Caco-2 (cell line): ENCODE results near the gene PRPF19. TPM values are rescaled to one million over a fixed set of nuclear protein-coding genes. Genes with fewer than 3 reads are reported as not detected.

ENCODE experiments used
- Bru-seq: library from RNA; stranded (reverse); fragments of 400-500 nt; gene quantifications from one replicate; lab custom pipeline; 2021; lab: Mats Ljungman, UMichigan
- BruChase-seq, 2 experiments: library from RNA; stranded (reverse); fragments of 400-500 nt; gene quantifications; one replicate each; lab custom pipeline; 2021; lab: Mats Ljungman, UMichigan
- BruUV-seq: library from RNA; stranded (reverse); fragments of 400-500 nt; replicated peaks from 2 replicates; lab custom pipeline; 2021; lab: Mats Ljungman, UMichigan
- CTCF ChIA-PET: fragments of 300-600 bp; sonication (Branson Sonifier 250); formaldehyde crosslinking; loops from one replicate; lab custom pipeline; 2022; ENCODE audit warnings: antibody characterized with exemption; lab: Charles Lee
- POLR2A ChIA-PET: fragments of 300-600 bp; sonication (Branson Sonifier 250); formaldehyde crosslinking; loops from one replicate; lab custom pipeline; 2022; ENCODE audit warnings: antibody characterized with exemption; lab: Charles Lee
- DNase-seq, 2 experiments: peaks; one replicate each; pipeline versions ENCODE4 v3.0.0 to v3.0.0-alpha.2; 2020 to 2022
- H3K27me3 ChIP-seq: replicated peaks from 2 replicates; pipeline ENCODE4 v1.6.0; 2011; ENCODE audit warnings: low read length; ENCODE audit not compliant: control insufficient read depth, insufficient read depth
- H3K36me3 ChIP-seq: 2 replicates; pipeline ENCODE4 v1.5.1; 2011; ENCODE audit warnings: low read length; ENCODE audit not compliant: control insufficient read depth, insufficient read depth
- H3K4me1 ChIP-seq: fragments of 250-450 bp; sonication (Bioruptor Pico); 2 replicates; pipeline ENCODE4 v1.5.1; 2020; ENCODE audit warnings: mild to moderate bottlenecking
- H3K4me3 ChIP-seq: 2 replicates; pipeline ENCODE4 v1.5.1; 2011; ENCODE audit warnings: low read depth, mild to moderate bottlenecking, control low read depth, low read length
- H3K9me3 ChIP-seq: fragments of 250-450 bp; sonication (Bioruptor Pico); 2 replicates; pipeline ENCODE4 v1.5.1; 2020; ENCODE audit warnings: mild to moderate bottlenecking, moderate library complexity
- H3K27ac Mint-ChIP-seq: one replicate; pipeline ENCODE4 v1.8.0; 2022; ENCODE audit warnings: mixed read lengths; ENCODE audit not compliant: unreplicated experiment
- H3K27me3 Mint-ChIP-seq: one replicate; pipeline ENCODE4 v1.8.0; 2022; ENCODE audit warnings: mixed read lengths; ENCODE audit not compliant: insufficient read depth, unreplicated experiment
- H3K36me3 Mint-ChIP-seq: one replicate; pipeline ENCODE4 v1.8.0; 2022; ENCODE audit warnings: mild to moderate bottlenecking, mixed read lengths; ENCODE audit not compliant: insufficient read depth, unreplicated experiment
- H3K4me1 Mint-ChIP-seq: one replicate; pipeline ENCODE4 v1.8.0; 2022; ENCODE audit warnings: low read depth, mixed read lengths; ENCODE audit not compliant: unreplicated experiment
- H3K4me3 Mint-ChIP-seq: one replicate; pipeline ENCODE4 v1.8.0; 2022; ENCODE audit warnings: mild to moderate bottlenecking, moderate library complexity, mixed read lengths; ENCODE audit not compliant: unreplicated experiment
- H3K9me3 Mint-ChIP-seq: one replicate; pipeline ENCODE4 v1.8.0; 2022; ENCODE audit warnings: mixed read lengths; ENCODE audit not compliant: unreplicated experiment
- intact Hi-C: fragments of 100-400 bp; cut with micrococcal nuclease; formaldehyde crosslinking; loops from one replicate; pipeline ENCODE4 v1.10.0; 2022; ENCODE audit not compliant: unreplicated experiment
- long read RNA-seq: library from polyadenylated mRNA; stranded (forward); transcript quantifications from one replicate; pipeline ENCODE4 v2.0.0, GENCODE V29; 2022
- total RNA-seq: library from RNA; stranded (reverse); gene quantifications from 2 replicates; pipeline ENCODE4 v1.2.3, GENCODE V29; 2022
- TF ChIP-seq, protein P1 (sequence below), 2 experiments: fragments of 200-600 bp in 1 of 2; IDR thresholded peaks; 1 replicate in 1 of 2; 2 replicates in 1 of 2; pipeline versions ENCODE4 v1.5.1 to v1.8.0; 2011 to 2022; ENCODE audit warnings: antibody characterized with exemption in 1 of 2, control low read depth in 1 of 2, inconsistent platforms in 1 of 2, low read depth in 1 of 2, low read length in 1 of 2, mild to moderate bottlenecking in 1 of 2, moderate library complexity in 1 of 2; ENCODE audit not compliant: insufficient read depth in 1 of 2, severe bottlenecking in 1 of 2, unreplicated experiment in 1 of 2

The PRPF19 gene
- total RNA-seq: 180 and 183 TPM in 2 replicates
- Bru-seq, nascent RNA: percentile 92 among the genes with signal in this experiment
- BruChase-seq, experiment 1, labeled RNA remaining after a 2-hour chase: percentile 88 among the genes with signal in this experiment
- percentile 92 among the genes with signal in this experiment for BruChase-seq, experiment 2, labeled RNA remaining after a 6-hour chase
- long read RNA-seq, partial matches to known transcripts: 3 of 6 reads
- long read RNA-seq, other reads (novel, unspliced or antisense): 0 of 6 reads

DNA sequence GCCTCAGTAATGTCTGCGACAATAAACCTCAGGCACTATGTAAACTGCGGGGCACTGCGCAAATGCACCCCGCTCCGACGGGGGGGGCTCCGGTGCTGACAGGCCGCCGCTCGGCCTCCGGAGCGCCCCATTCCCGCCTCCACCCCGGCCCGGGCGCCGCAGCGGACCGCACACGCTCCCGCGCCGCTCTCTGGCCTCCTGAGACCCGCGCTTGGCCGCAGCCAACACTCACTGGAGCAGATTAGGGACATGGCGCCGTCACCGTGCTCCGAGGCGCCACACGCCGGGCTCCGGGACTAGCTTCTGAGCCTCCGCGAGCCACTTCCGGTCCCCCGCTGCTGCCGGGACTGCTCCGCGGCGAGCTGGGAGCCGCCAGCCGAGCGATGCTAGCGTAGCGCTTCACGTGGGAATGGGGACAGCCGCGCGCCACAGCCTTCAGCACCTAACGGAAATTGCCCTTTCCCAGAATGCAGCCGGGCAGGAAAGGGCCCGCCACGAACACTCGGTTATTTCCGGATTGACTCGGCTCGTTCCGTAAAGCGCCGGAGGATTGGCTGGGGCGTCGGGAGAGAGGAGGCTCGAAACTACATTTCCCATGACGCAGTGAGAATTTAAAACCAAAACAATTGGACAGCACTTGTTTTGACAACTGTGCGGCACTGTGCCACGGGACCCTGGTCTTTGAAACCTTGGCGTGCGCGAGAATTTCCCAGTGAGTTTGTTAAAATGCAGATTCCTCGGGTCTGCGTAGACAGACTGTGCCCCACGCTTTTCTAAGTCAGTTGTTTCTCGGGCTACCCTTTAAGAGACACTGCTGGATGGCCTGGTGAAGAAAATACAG, at the start of gene PRPF19:
Gene PRPF19 (minus strand): TSS at position 454 of the 841 bp plus-strand sequence. CDS start 203 bp downstream, at position 251.
- H3K36me3 ChIP-seq: peaks cover 4% of the 10 kb centered on the region; the same call in 1 of the 2 replicates
- Mint-ChIP-seq H3K27me3 (peaks cover 3% of the 10 kb centered on the region), H3K27ac (peak within 1 kb of the TSS; percentile 86), H3K36me3 (peaks cover 23% of the 10 kb centered on the region), H3K4me1 (no peaks in the 10 kb centered on the region), H3K4me3 (peak within 1 kb of the TSS; percentile 80), H3K9me3 (no peaks in the 10 kb centered on the region)
- peak; percentile 97 to 99 for DNase-seq
- H3K4me1 ChIP-seq: no peaks in the 10 kb centered on the region; the same call in 1 of the 2 replicates
- no TSS peak for BruUV-seq
- ChIA-PET CTCF (interaction anchor here (0.6 to 0.9 kb wide), 3 partner anchors 7 to 19 kb away, joined by 3 to 4 read pairs (median 3); partner anchors contain the start of gene TMEM109), POLR2A (interaction anchor here (1.0 kb wide), 2 partner anchors 7 to 9 kb away, joined by 3 to 5 read pairs; partner anchors contain the start of gene TMEM109)
- H3K9me3 ChIP-seq: no peaks in the 10 kb centered on the region
- TF ChIP-seq, protein P1, sequence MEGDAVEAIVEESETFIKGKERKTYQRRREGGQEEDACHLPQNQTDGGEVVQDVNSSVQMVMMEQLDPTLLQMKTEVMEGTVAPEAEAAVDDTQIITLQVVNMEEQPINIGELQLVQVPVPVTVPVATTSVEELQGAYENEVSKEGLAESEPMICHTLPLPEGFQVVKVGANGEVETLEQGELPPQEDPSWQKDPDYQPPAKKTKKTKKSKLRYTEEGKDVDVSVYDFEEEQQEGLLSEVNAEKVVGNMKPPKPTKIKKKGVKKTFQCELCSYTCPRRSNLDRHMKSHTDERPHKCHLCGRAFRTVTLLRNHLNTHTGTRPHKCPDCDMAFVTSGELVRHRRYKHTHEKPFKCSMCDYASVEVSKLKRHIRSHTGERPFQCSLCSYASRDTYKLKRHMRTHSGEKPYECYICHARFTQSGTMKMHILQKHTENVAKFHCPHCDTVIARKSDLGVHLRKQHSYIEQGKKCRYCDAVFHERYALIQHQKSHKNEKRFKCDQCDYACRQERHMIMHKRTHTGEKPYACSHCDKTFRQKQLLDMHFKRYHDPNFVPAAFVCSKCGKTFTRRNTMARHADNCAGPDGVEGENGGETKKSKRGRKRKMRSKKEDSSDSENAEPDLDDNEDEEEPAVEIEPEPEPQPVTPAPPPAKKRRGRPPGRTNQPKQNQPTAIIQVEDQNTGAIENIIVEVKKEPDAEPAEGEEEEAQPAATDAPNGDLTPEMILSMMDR (IDR thresholded peaks at IDR 0.05; ENCODE audit: insufficient read depth in 1 of 2, low read depth in 1 of 2, low read length in 1 of 2, severe bottlenecking in 1 of 2, unreplicated experiment in 1 of 2): no peak
- intact Hi-C loops: loop anchor here (2.0 kb wide), 1 partner anchor 34 kb away; no protein-coding TSS in a partner anchor
- H3K27me3 ChIP-seq: no peaks in the 10 kb centered on the region
- peak within 1 kb of the TSS; percentile 77 for H3K4me3 ChIP-seq

DNA sequence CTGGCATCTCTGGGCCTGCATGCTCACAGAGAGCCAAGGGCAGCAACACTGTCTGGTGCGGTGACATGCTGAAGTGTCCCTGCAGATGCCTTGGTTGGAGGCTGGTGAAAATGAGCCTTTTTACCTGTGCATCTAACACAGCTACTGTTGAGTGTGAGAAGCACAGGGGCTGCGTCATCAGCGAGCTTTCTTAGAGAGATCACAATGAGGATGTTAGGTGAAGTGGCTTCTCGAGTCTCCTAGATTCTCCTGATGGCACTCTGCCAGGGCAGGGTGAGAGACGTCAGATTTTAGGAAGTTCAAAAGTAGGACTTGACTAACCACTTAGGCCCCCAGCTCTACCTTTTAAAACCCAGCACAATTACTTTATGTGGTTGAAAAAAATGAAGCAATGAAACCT, 49.2 kb upstream of the PRPF19 start:
- TF ChIP-seq, protein P1 (IDR thresholded peaks at IDR 0.05; ENCODE audit: insufficient read depth in 1 of 2, low read depth in 1 of 2, low read length in 1 of 2, severe bottlenecking in 1 of 2, unreplicated experiment in 1 of 2): no peak
- Mint-ChIP-seq H3K27ac (no peak overlapping the region), H3K36me3 (no peaks in the 10 kb centered on the region), H3K4me1 (peaks cover 19% of the 10 kb centered on the region), H3K27me3 (no peaks in the 10 kb centered on the region), H3K4me3 (no peak overlapping the region), H3K9me3 (no peaks in the 10 kb centered on the region)
- Histone ChIP-seq H3K27me3 (no peaks in the 10 kb centered on the region), H3K9me3 (no peaks in the 10 kb centered on the region), H3K4me1 (peaks cover 14% of the 10 kb centered on the region), H3K4me3 (no peak overlapping the region), H3K36me3 (no peaks in the 10 kb centered on the region)
- no TSS peak for BruUV-seq
- CTCF ChIA-PET: no interaction called here
- POLR2A ChIA-PET: no interaction called here
- intact Hi-C loops: no loop called here
- DNase-seq: no peak

DNA sequence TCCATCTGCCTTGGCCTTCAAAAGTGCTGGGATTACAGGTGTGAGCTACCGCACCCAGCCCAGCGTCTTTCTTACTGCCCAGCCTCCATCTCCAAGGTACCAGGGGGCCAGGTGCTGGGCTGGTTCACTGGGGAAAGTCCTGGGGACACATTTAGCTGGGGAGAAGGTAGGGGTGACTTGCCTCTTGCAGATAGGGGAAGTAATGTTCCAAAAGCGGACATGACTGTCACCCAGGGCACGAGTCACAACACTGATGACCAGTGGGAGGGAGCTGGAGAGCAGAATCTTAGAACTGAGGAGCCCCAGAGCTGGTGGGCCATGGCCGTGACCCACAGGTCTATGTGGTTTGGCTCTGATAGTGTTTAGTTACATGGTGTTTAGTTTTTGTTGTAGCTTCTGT, 48.0 kb upstream of the PRPF19 start:
- no TSS peak for BruUV-seq
- CTCF ChIA-PET: no interaction called here

More for the DNA sequence above, 48.0 kb upstream of the PRPF19 start:
- Mint-ChIP-seq H3K36me3 (no peaks in the 10 kb centered on the region), H3K9me3 (no peaks in the 10 kb centered on the region), H3K4me3 (no peak overlapping the region), H3K27me3 (no peaks in the 10 kb centered on the region), H3K4me1 (peaks cover 13% of the 10 kb centered on the region), H3K27ac (no peak overlapping the region)
- Histone ChIP-seq H3K27me3 (no peaks in the 10 kb centered on the region), H3K9me3 (no peaks in the 10 kb centered on the region), H3K4me3 (no peak overlapping the region), H3K4me1 (peaks cover 6% of the 10 kb centered on the region; the same call in 1 of the 2 replicates), H3K36me3 (no peaks in the 10 kb centered on the region)
- TF ChIP-seq, protein P1 (IDR thresholded peaks at IDR 0.05; ENCODE audit: insufficient read depth in 1 of 2, low read depth in 1 of 2, low read length in 1 of 2, severe bottlenecking in 1 of 2, unreplicated experiment in 1 of 2): no peak
- no peak for DNase-seq
- POLR2A ChIA-PET: no interaction called here
- intact Hi-C loops: no loop called here
